NCI-H2107 treated with DMSO at 0.1 percent for 48 hours (cell line): Measurements from ENCODE around the gene NCAM2.

Experiments used
- DNase-seq: peaks from one replicate; lab custom pipeline; 2025; ENCODE audit not compliant: unreplicated experiment; lab: John Stamatoyannopoulos, UW

NCAM2 gene

GRCh38 chr21:21434944-21435343 lies 436.7 kb downstream of the NCAM2 start:
- DNase-seq = no peak

GRCh38 chr21:21436012-21436534 lies 437.9 kb downstream of the NCAM2 start:
- no peak for DNase-seq

DNA sequence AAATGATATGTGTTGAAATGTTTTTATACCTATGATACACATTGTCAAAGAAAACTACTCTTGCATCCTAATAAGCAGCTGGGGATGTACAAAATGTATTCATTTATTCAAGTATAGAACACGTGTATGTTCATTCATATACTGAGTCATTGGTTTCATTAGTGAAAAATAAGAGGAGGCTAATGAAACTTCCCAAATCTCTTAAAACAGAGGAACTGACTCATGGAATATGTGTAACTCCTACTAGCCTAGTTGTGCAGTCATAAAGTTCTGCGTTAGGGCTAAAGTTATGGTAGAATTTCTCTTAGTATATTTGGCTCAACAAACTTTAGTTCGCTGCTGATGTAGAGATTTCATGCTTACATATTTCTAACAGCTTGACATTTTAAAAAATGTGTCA lies 441.6 kb downstream of the NCAM2 start:
- DNase-seq = no peak

- DNase-seq = no peak
These were observed 458.9 kb downstream of the NCAM2 start for GRCh38 chr21:21457077-21457476.

- no peak for DNase-seq
These were observed 460.0 kb downstream of the NCAM2 start for GRCh38 chr21:21458124-21458631.

DNA sequence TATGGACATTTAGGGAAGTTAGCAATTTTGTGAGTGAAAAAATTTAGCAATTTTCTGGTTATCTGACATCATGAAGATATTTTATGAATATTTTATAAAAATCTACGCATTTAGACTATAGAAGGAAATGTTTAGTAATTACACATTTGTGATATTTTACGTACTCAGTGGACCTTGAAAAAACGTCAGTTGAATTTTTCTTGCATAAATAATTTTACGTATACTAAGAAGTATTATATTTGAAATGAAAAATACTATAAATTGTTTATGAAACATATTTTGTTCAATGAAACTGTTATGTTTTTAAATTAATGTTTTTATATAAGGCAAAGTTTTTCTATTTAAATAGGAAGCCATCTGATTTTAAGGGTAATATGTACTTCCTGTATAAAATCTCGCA lies 462.8 kb downstream of the NCAM2 start:
- DNase-seq = no peak

DNA sequence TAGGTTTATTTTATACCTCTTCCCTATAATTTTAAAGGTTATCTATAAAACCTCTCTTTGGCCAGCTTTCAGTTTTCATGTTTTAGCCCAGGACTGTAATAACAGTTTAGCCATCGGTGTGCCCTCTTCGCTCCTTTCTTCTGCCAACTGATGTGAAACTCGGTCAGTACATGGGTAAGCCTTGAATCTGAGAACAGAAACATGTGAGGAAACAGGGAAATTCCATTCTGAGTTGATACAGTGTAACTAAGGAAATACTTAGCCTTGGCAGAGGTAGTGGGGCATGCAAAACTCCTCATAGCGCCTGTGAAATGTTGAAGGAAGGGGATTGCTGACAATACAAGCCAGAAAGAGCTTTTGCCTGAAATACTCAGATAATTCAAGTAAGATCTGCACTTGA lies 465.2 kb downstream of the NCAM2 start:
- DNase-seq = no peak

GRCh38 chr21:21464684-21465083 lies 466.5 kb downstream of the NCAM2 start:
- DNase-seq = no peak

DNA sequence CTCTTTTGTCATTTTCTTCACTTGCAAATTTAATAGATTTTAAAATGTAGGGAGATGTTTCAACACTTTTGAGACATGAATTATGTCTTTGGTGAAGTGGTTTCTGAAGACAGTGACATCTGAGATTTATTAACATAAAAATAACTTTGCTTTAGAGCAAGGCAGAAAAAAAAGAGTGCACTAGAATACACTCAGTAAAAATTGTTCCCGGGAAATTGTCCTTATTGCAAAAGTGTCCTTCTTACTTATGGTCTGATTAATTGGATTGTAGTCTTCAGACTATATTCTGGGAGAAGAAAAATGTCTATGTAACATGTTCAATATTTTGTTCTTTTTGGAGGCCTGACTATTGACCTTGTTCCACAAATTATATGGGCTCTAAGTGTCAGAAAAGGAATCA lies 468.5 kb downstream of the NCAM2 start:
- DNase-seq = no peak

GRCh38 chr21:21468003-21468402 lies 469.8 kb downstream of the NCAM2 start:
- DNase-seq = no peak

DNA sequence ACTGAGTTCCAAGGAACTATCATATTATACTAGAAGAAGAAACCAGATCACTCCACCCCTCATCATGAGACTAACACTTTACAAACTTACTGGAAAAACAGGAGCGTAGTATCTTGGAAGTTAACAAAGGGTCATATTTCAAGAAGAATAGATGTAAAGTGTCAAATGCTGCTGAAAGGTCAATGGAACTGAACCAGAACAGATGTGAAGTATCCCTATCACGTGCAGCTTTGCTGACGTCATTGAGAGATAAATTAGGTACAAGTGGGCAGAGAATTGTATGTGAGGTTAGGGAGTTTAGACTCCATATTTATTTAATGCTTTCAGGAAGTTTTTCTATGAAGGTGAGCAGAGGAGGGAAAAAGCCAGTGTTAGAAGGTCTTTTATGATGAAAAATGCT lies 483.0 kb downstream of the NCAM2 start:
- no peak for DNase-seq

DNA sequence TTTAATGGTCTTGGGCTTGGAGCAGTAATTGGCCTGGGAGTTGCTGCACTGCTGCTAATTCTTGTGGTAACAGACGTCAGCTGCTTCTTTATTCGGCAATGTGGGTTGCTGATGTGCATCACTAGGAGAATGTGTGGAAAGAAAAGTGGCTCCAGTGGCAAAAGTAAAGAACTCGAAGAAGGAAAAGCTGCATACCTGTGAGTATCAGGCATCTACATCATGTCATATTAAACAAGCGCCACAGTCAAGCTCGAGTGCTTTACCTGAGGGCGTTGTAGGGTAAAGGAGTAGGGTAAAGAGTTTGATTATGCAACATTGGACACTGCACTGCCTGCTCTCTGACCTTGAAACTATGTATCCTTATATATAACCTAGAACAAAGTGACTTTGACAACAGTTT lies 510.6 kb downstream of the NCAM2 start:
- no peak for DNase-seq

DNA sequence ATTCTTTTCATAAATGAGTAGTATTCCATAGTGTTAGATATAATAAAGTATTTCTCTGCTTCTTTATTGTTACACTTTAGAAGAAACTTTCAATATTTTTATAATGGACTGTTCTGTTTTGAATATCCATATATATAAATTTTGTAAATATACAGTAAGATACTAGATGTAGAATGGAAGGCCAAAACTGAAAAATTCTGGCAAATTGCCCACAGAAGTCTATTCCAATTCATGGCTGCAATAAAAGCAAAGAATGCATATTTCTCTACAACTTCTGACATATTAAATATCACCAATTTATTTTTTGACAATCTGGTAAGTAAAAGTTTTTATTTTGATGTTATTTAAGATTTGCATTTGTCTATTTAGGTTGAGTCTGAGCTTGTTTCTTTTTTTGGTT lies 532.5 kb downstream of the NCAM2 start:
- no peak for DNase-seq

- no peak for DNase-seq
These were observed 549.3 kb downstream of the NCAM2 start for GRCh38 chr21:21547368-21547953.

- no peak for DNase-seq
These were observed 561.3 kb downstream of the NCAM2 start for GRCh38 chr21:21559285-21560045.
